GM12878 (cell line): ENCODE measurements around the gene AMN1. TPM values are rescaled to one million over a fixed set of nuclear protein-coding genes. Genes with fewer than 3 reads are reported as not detected.

Experiments used
- ATAC-seq: fragments of 200-7000 bp; cut with Tn5 transposase; 3 replicates; pipeline ENCODE4 v1.9.1; 2020; ENCODE audit warnings: mild to moderate bottlenecking, moderate library complexity
- BruUV-seq: library from RNA; stranded (reverse); fragments of 400-500 nt; replicated peaks from 2 replicates; lab custom pipeline; 2021; lab: Mats Ljungman, UMichigan
- CTCF ChIA-PET: fragments of 300-600 bp; sonication (Branson Sonifier 250); formaldehyde crosslinking; extraction: SDS; loops from one replicate; lab custom pipeline; 2021; ENCODE audit warnings: inconsistent platforms; lab: Yijun Ruan, JAX
- POLR2A ChIA-PET: fragments of 350-600 bp; formaldehyde crosslinking; extraction: SDS; loops from one replicate; lab custom pipeline; 2021; ENCODE audit warnings: inconsistent platforms; lab: Charles Lee
- RAD21 ChIA-PET: fragments of 300-600 bp; sonication (Branson Sonifier 250); formaldehyde crosslinking; loops from one replicate; lab custom pipeline; 2023; ENCODE audit warnings: antibody characterized with exemption; ENCODE audit not compliant: unreplicated experiment; lab: Charles Lee
- SMC1A ChIA-PET: fragments of 300-600 bp; sonication (Branson Sonifier 250); formaldehyde crosslinking; loops from one replicate; lab custom pipeline; 2023; ENCODE audit not compliant: unreplicated experiment, uncharacterized antibody; lab: Charles Lee
- DNase-seq: peaks from one replicate; pipeline ENCODE4 v3.0.0-alpha.2; 2011; ENCODE audit warnings: low read depth, low spot score
- FAIRE-seq: peaks from 3 replicates; lab custom pipeline; 2011; peaks lifted over from hg19 to GRCh38; lab: Jason Lieb, UNC
- H2AFZ ChIP-seq: 2 replicates; pipeline ENCODE4 v1.6.0; 2011; ENCODE audit warnings: low read depth, low read length, control low read depth; ENCODE audit not compliant: control insufficient read depth
- H3K27ac ChIP-seq: 2 replicates; pipeline ENCODE4 v1.5.1; 2011; ENCODE audit warnings: control low read depth; ENCODE audit not compliant: control insufficient read depth, insufficient read depth
- H3K27me3 ChIP-seq, 2 experiments: replicated peaks in 1 of 2; 2 replicates each; pipeline versions ENCODE4 v1.6.0 to v1.6.1; 2011; ENCODE audit warnings: low read length in 1 of 2; ENCODE audit not compliant: control insufficient read depth in 2 of 2, insufficient read depth in 2 of 2
- H3K36me3 ChIP-seq, 2 experiments: 2 replicates each; pipeline ENCODE4 v1.5.1; 2011; ENCODE audit warnings: low read length in 1 of 2; ENCODE audit not compliant: control insufficient read depth in 2 of 2, insufficient read depth in 2 of 2
- H3K4me1 ChIP-seq: 2 replicates; pipeline ENCODE4 v1.6.1; 2011; ENCODE audit warnings: mild to moderate bottlenecking, low read length, moderate library complexity, mixed read lengths; ENCODE audit not compliant: control insufficient read depth, insufficient read depth
- H3K4me2 ChIP-seq: 2 replicates; pipeline ENCODE4 v1.6.0; 2011; ENCODE audit warnings: control low read depth; ENCODE audit not compliant: control insufficient read depth, insufficient read depth
- H3K4me3 ChIP-seq: fragments of 200-600 bp; sonication (generic); 2 replicates; pipeline ENCODE4 v1.5.1; 2016
- H3K79me2 ChIP-seq: 2 replicates; pipeline ENCODE4 v1.6.0; 2011; ENCODE audit warnings: low read length; ENCODE audit not compliant: control insufficient read depth, insufficient read depth
- H3K9ac ChIP-seq: 2 replicates; pipeline ENCODE4 v1.8.0; 2011; ENCODE audit warnings: low read length, control low read depth, mixed read lengths; ENCODE audit not compliant: control insufficient read depth, insufficient read depth
- H3K9me3 ChIP-seq: replicated peaks from 3 replicates; pipeline ENCODE4 v1.5.1; 2011; ENCODE audit warnings: mild to moderate bottlenecking, low read length; ENCODE audit not compliant: control insufficient read depth, insufficient read depth
- H4K20me1 ChIP-seq: 2 replicates; pipeline ENCODE4 v1.6.0; 2011; ENCODE audit not compliant: control insufficient read depth, insufficient read depth
- ATF7 ChIP-seq: fragments of 450-650 bp; IDR thresholded peaks from 2 replicates; pipeline ENCODE4 v1.6.1; 2016; ENCODE audit warnings: low read depth, mild to moderate bottlenecking
- IRF5 ChIP-seq: fragments of 450-650 bp; IDR thresholded peaks from 2 replicates; pipeline ENCODE4 v1.6.1; 2017; ENCODE audit warnings: borderline replicate concordance
- MYB ChIP-seq: fragments of 150-350 bp; IDR thresholded peaks from 2 replicates; pipeline ENCODE4 v1.6.1; 2014; ENCODE audit warnings: mild to moderate bottlenecking, low read depth, low read length, borderline replicate concordance
- NKRF ChIP-seq: fragments of 450-650 bp; conservative IDR thresholded peaks from 2 replicates; pipeline ENCODE4 v1.6.1; 2017; ENCODE audit warnings: mild to moderate bottlenecking, moderate library complexity
- SUZ12 ChIP-seq: fragments of 200-600 bp; sonication (generic); IDR thresholded peaks from one replicate; pipeline ENCODE4 v1.6.1; 2018; ENCODE audit warnings: antibody characterized with exemption, mild to moderate bottlenecking; ENCODE audit not compliant: unreplicated experiment
- WGBS: methylation state at CpG from one replicate; pipeline ENCODE4 v1.1.6; 2016; ENCODE audit warnings: low lambda C conversion rate; ENCODE audit not compliant: insufficient replicate concordance, insufficient coverage; ENCODE audit errors: missing lambda C conversion rate; 5-methylcytosine and 5-hydroxymethylcytosine counted together
- in situ Hi-C: fragments of 300-500 bp; cut with MboI; formaldehyde crosslinking; loops from 9 replicates; pipeline ENCODE4 v1.14.3; 2018; ENCODE audit warnings: mixed read lengths
- intact Hi-C: fragments of 100-400 bp; cut with micrococcal nuclease; formaldehyde crosslinking; loops from one replicate; pipeline ENCODE4 v1.14.2; 2022; ENCODE audit not compliant: unreplicated experiment
- polyA plus RNA-seq, 11 experiments: library from polyadenylated mRNA; depleted of rRNA in 4 of 11; unstranded in 6 of 11; stranded (reverse) in 5 of 11; fragments of >200 nt; fragmentation: Nextera tagmentation in 4 of 11; fragmentation: Illumina TruSeq in 1 of 11; extraction: Ambion mirVana in 4 of 11; extraction: Trizol in 1 of 11; gene quantifications; 1 replicate in 1 of 11; 2 replicates in 10 of 11; pipeline versions ENCODE4 v1.2.1 to v1.2.3, GENCODE V29; 2011 to 2016; ENCODE audit warnings: inconsistent platforms in 2 of 11, missing spikeins in 2 of 11, low read depth in 1 of 11
- total RNA-seq, 4 experiments: library from RNA; depleted of rRNA in 3 of 4; stranded (reverse); fragments of >200 nt in 3 of 4; fragmentation: Illumina TruSeq in 1 of 4; extraction: Trizol in 1 of 4; gene quantifications; 2 replicates each; pipeline versions ENCODE4 v1.2.1 to v1.2.3, GENCODE V29; 2013 to 2021

Gene AMN1
- total and polyA plus RNA-seq, 10 of the 15 experiments (the other 5 are each of a cell fraction or from before 2014, with no cell fraction given) = 5.4 to 19.3 (median 9.3) TPM

DNA sequence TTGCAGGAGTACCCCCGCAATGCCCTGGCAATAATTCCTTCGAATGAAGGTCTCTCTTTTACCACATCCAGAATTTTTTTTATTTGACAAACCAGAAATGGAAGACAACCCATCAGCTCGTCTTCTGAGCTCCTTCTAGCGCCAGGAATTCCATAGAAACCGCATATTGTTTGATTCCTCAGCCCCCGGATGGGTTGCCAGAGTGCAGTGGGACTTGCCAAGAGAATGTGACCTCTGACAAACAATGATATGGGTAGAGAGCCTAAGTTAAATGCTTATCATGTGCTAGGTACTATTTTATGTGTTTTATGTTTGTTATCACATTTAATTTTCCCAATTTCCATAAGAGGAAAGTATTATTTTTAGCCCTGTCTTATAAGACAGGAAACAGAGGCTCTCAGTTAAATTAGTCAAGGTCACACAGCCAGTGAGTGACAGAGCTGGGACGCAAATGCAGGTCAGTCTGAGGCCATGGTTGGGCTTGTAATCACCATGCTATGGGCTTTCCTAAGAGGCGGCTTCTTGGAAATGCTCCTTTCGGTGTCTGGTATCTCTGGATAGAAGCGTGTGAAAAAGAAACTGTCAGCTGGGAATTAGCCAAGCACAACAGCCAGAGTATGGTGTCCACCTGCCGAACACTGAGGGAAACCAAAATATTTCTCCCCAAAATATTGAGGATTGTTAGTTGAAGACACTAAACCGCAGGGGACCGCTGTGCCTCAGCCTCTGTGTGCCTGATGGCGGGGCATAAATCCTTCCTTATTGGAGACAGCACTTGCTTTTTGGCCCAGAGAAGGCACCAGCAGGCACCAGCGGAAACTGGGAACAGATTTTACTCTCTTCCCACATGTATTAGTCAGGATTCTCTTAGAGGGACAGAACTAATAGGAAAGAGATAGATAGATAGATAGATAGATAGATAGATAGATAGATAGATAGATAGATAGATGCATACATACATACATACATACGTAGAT, 98.8 kb downstream of the AMN1 start:
- H3K36me3 ChIP-seq = no peaks in the 10 kb centered on the region
- FAIRE-seq = no peak
- ChIA-PET RAD21 (no interaction called here), CTCF (no interaction called here), POLR2A (no interaction called here), SMC1A (interaction anchor here (1.0 kb wide), 1 partner anchor 21 kb away, joined by 3 read pairs; no protein-coding TSS in a partner anchor)
- 66% methylated on average over 16 of the region's 16 CpGs for WGBS
- no peak for DNase-seq
- H3K27ac ChIP-seq = no peak overlapping the region
- no peaks in the 10 kb centered on the region for H3K27me3 ChIP-seq
- H4K20me1 ChIP-seq = no peaks in the 10 kb centered on the region
- TF ChIP-seq MYB (no peak), SUZ12 (no peak), IRF5 (no peak), ATF7 (no peak), NKRF (no peak)
- in situ Hi-C loops = no loop called here
- no peak for ATAC-seq
- no TSS peak for BruUV-seq
- no peak overlapping the region for H3K4me3 ChIP-seq
- H3K9ac ChIP-seq = no peak overlapping the region
- no peak overlapping the region for H3K4me2 ChIP-seq
- peaks cover 8% of the 10 kb centered on the region; the same call in 1 of the 2 replicates for H3K4me1 ChIP-seq
- no peaks in the 10 kb centered on the region for H3K79me2 ChIP-seq
- no peak overlapping the region for H2AFZ ChIP-seq
- intact Hi-C loops = no loop called here
- peaks cover 6% of the 10 kb centered on the region; the same call in 2 of the 3 replicates for H3K9me3 ChIP-seq
